ENCODE measurements around the gene SMARCAL1. TPM values are rescaled to one million over a fixed set of nuclear protein-coding genes. Genes with fewer than 3 reads are reported as not detected.

Gene SMARCAL1
- total and polyA plus RNA-seq, 2 of the 4 experiments (the other 2 are of a cell fraction), result 13.6 to 21.0 TPM

GRCh38 chr2:216369821-216370220 is 42.5 kb upstream of the SMARCAL1 start:
- in situ Hi-C loops (cut with MboI; ENCODE audit: low sequenced_read_pairs) (no loop called here), intact Hi-C loops (cut with micrococcal nuclease) (no loop called here), dilution Hi-C loops (cut with HindIII; ENCODE audit: low sequenced_read_pairs, unreplicated experiment) (no loop called here)
- Histone ChIP-seq H4K91ac (ENCODE audit: insufficient read depth, low read depth, low read length) (no peak overlapping the region), H2AK5ac (ENCODE audit: low read depth, low read length) (no peak overlapping the region), H4K20me1 (ENCODE audit: insufficient read depth, low read length) (peaks cover 23% of the 10 kb centered on the region), H3K79me1 (ENCODE audit: low read depth in 1 of 2, low read length in 2 of 2) (peaks cover 16 to 59% of the 10 kb centered on the region in 2 experiments), H3K4ac (ENCODE audit: low read depth, low read length) (peak overlapping the region; percentile 90), H3K4me2 (ENCODE audit: low read depth, low read length) (peak overlapping the region; percentile 26; the same call in 1 of the 2 replicates), H4K5ac (ENCODE audit: low read depth, low read length) (no peak overlapping the region), H3K36me3 (ENCODE audit: control insufficient read depth, insufficient read depth, low read length) (no peaks in the 10 kb centered on the region), H3K14ac (replicated peaks; ENCODE audit: low read depth, low read length) (peak overlapping the region; percentile 25; the same call in 1 of the 2 replicates), H2BK15ac (ENCODE audit: low read depth, low read length) (no peak overlapping the region), H3K9me1 (ENCODE audit: insufficient read depth, low read length) (peaks cover 16% of the 10 kb centered on the region; the same call in 1 of the 2 replicates), H3K4me3 (ENCODE audit: insufficient read depth, low read depth, low read length) (no peak overlapping the region), H2AK9ac (replicated peaks; ENCODE audit: low read depth, low read length, poor library complexity) (peak overlapping the region; percentile 44), H3K27me3 (ENCODE audit: control insufficient read depth, insufficient read depth, low read length) (no peaks in the 10 kb centered on the region), H3K27ac (ENCODE audit: insufficient read depth, low read length) (no peak overlapping the region), H3K9me3 (ENCODE audit: control insufficient read depth, insufficient read depth, low read length) (no peaks in the 10 kb centered on the region), H2BK20ac (ENCODE audit: low read depth, low read length) (no peak overlapping the region), H2BK5ac (ENCODE audit: low read depth, low read length, poor library complexity, severe bottlenecking) (no peak overlapping the region), H4K8ac (ENCODE audit: low read depth in 2 of 2, low read length in 2 of 2) (no peak overlapping the region), H2BK120ac (ENCODE audit: low read depth, low read length) (no peak overlapping the region), H3K56ac (ENCODE audit: extremely low read depth, insufficient read depth, low read length) (no peak overlapping the region), H3K4me1 (ENCODE audit: control insufficient read depth, insufficient read depth, low read length) (peaks cover 6% of the 10 kb centered on the region), H2AFZ (replicated peaks; ENCODE audit: low read length, poor library complexity) (no peak overlapping the region), H3K18ac (ENCODE audit: low read depth, low read length) (no peak overlapping the region), H3K23ac (ENCODE audit: low read depth, low read length) (no peak overlapping the region), H3K9ac (ENCODE audit: low read depth, low read length) (no peak overlapping the region)
- CTCF ChIA-PET, result no interaction called here
- ATAC-seq (ENCODE audit: low read depth), result no peak
- TF ChIP-seq RFX5 (IDR thresholded peaks at IDR 0.05; ENCODE audit: low read depth, low read length), result no peak
- POLR2A ChIA-PET (ENCODE audit: unreplicated experiment), result no interaction called here
- no peak for DNase-seq
- no CpG with 5 or more reads among the region's 18 CpGs for WGBS, 2 experiments (ENCODE audit: extremely low coverage in 2 of 2, insufficient read length in 1 of 2)
- BruUV-seq (replicated peaks), result no TSS peak

Measured in IMR-90 (cell line).